ENCODE results near the gene DDX1.

DNA sequence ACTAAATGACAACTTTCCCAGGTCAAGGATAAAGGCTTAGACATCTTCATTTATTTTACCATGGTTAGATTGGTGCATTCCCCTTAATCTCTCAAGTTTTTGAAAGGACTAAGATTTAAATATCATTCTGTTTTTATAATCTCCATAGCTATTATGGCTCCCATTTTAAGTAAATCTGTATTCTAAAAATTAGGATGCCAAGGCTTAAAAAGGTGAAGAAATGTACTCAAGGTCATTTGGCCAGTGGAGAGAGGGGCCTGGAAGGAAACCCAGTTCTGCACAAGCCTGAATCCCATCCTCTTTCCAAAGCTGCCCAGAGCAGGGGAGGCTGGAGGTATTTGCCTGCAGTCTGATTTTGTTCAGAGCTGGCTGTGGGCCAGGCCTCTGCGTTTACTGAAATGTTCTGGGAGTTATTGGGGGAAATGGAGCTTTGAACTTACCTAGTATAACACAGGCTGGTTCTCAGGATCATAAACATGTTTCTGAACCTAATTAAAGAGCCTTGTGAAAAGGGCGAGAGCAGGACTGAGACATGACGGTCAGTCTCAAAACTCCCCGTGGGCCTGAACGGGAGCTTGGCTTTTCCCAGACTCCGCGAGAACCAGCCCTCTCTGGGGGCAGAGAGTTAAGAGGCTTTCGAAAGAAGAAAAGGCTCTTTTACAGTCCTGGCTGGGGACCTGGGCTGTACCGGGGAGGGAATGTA, 85.6 kb downstream of the DDX1 start:
- TF ChIP-seq, protein P1, sequence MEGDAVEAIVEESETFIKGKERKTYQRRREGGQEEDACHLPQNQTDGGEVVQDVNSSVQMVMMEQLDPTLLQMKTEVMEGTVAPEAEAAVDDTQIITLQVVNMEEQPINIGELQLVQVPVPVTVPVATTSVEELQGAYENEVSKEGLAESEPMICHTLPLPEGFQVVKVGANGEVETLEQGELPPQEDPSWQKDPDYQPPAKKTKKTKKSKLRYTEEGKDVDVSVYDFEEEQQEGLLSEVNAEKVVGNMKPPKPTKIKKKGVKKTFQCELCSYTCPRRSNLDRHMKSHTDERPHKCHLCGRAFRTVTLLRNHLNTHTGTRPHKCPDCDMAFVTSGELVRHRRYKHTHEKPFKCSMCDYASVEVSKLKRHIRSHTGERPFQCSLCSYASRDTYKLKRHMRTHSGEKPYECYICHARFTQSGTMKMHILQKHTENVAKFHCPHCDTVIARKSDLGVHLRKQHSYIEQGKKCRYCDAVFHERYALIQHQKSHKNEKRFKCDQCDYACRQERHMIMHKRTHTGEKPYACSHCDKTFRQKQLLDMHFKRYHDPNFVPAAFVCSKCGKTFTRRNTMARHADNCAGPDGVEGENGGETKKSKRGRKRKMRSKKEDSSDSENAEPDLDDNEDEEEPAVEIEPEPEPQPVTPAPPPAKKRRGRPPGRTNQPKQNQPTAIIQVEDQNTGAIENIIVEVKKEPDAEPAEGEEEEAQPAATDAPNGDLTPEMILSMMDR (IDR thresholded peaks at IDR 0.05), result no peak
- no peak for TF ChIP-seq POLR2A (IDR thresholded peaks at IDR 0.05)

All from adrenal gland (tissue), 5 donors.